ENCODE results near the gene BICDL1.

The BICDL1 gene

DNA sequence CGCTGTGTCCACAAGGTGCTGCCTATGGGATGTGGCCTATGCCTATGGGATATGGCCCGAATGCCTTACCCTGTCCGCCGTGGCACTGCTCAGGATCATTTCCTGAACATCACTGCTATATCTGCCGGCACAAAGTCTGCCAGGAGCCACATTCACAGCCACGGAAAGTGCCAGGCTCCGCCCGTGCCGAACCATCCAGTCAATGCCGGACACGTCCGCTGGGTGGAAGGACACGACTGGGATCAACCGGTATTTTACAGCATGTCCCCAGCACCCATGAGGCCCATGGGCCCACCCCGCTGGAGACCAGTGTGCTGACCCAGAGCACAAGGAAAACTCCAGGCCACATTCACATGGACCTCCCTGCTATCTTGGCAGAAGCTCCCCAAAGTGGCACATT, 142.1 kb downstream of the BICDL1 start:
- Histone ChIP-seq H3K4me3 (no peak overlapping the region), H3K36me3 (replicated peaks) (peaks cover 94% of the 10 kb centered on the region), H3K9me3 (no peaks in the 10 kb centered on the region), H3K27me3 (ENCODE audit: low read depth) (no peaks in the 10 kb centered on the region), H3K4me1 (no peaks in the 10 kb centered on the region)
- in situ Hi-C loops (cut with MboI; ENCODE audit: low sequenced_read_pairs): no loop called here
- no peak for DNase-seq (ENCODE audit: low spot score in 2 of 2)

DNA sequence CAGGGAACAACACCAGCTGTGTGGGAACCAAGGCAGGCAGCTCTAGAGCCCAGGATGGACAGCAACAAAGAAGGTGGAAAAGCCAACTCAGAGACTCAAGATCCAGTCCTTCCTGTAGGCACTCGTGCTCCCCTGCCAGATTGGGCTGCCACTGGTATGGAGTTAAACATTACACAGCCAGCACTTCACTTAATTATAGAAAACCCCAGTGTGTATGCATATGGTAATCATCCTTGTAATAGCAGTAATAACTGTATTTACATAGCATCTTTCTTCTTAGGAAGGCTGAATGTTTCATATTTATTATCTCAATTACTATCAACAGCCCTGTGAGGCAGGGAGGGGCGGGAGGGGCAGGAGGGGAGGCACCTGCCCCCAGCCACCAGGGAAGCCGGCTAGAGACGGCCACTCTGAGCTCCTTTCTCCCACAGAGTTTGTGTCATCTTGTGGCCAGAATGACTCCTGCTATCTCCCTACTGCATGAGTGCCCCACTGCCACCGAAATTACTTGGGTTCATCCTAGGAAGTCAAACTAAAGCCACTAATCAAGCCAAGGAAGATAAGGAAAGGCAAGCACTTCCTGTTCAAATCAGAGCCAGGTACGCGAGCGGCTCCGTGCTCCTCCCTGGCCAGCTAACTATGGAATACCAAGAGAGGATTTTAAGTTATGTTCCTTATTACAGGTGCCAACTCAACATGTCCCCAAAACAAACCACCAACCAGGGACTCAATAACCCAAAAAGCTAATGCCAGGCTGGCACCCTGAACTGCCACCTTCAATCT, 143.2 kb downstream of the BICDL1 start:
- Histone ChIP-seq H3K4me1 (no peaks in the 10 kb centered on the region), H3K27me3 (ENCODE audit: low read depth) (no peaks in the 10 kb centered on the region), H3K4me3 (no peak overlapping the region), H3K9me3 (no peaks in the 10 kb centered on the region), H3K36me3 (replicated peaks) (peaks cover 99% of the 10 kb centered on the region)
- DNase-seq (ENCODE audit: low spot score in 2 of 2): no peak
- in situ Hi-C loops (cut with MboI; ENCODE audit: low sequenced_read_pairs): no loop called here

DNA sequence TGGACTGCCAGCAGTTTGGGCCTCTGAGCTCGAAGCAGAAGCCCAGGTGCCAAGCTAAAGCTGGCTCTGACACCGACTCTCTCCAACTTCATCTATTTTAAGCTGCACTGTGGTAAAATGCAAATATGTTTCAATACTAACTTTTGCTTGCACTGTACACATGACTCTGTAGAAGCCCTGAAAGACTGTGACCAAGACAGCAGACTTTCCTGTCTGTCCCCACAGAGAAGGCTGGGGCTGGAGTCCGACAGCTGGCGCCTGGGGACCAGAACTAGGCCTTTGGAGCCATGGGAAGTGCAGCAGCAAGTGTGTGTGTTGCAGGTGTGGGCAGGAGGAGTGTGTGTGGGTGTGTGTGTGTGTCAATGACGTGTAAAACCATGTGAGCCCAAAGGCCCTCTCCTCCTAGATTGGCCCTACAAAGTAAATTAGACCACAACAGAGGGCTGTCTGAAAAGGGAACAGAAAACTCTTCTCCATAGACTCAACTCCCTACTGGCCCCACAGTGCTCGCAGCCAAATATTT, 143.9 kb downstream of the BICDL1 start:
- Histone ChIP-seq H3K4me3 (no peak overlapping the region), H3K9me3 (no peaks in the 10 kb centered on the region), H3K36me3 (replicated peaks) (peaks cover 99% of the 10 kb centered on the region), H3K4me1 (no peaks in the 10 kb centered on the region), H3K27me3 (ENCODE audit: low read depth) (no peaks in the 10 kb centered on the region)
- no peak for DNase-seq (ENCODE audit: low spot score in 2 of 2)
- in situ Hi-C loops (cut with MboI; ENCODE audit: low sequenced_read_pairs): no loop called here

DNA sequence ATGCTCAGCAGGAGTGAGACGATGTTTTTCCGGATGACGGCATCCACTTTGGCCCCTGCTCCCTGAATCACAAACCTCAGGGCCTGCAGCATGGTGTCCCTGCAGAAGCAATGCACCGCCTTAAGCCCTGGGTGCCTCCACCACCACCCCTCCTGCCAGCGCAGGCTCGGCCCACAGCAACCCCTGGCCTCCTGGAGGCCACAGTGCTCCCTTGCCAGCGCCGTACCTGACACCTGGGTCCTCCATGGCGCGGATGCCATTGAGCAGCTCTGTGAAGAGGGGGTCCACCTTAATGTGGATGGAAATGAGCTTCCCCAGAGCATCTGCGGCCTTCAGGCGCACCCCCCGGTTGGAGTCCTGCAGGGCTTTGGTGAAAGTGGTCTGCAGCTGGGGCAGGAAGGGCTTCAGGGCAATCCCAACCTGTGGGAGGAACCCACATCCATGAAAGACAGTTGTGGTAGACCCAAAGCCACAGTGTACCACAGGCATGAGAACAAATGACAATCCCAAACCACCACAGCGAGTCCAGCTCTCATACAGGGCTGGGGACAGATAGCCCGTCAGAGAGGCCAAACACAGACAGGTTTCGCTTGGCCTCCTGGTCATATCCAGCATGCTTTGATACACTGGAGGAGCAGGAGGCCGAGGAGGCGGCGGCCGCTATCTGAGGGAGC, 145.4 kb downstream of the BICDL1 start:
- Histone ChIP-seq H3K4me3 (no peak overlapping the region), H3K36me3 (replicated peaks) (peaks cover 99% of the 10 kb centered on the region), H3K9me3 (no peaks in the 10 kb centered on the region), H3K4me1 (no peaks in the 10 kb centered on the region), H3K27me3 (ENCODE audit: low read depth) (no peaks in the 10 kb centered on the region)
- in situ Hi-C loops (cut with MboI; ENCODE audit: low sequenced_read_pairs): no loop called here
- DNase-seq (ENCODE audit: low spot score in 2 of 2): no peak

DNA sequence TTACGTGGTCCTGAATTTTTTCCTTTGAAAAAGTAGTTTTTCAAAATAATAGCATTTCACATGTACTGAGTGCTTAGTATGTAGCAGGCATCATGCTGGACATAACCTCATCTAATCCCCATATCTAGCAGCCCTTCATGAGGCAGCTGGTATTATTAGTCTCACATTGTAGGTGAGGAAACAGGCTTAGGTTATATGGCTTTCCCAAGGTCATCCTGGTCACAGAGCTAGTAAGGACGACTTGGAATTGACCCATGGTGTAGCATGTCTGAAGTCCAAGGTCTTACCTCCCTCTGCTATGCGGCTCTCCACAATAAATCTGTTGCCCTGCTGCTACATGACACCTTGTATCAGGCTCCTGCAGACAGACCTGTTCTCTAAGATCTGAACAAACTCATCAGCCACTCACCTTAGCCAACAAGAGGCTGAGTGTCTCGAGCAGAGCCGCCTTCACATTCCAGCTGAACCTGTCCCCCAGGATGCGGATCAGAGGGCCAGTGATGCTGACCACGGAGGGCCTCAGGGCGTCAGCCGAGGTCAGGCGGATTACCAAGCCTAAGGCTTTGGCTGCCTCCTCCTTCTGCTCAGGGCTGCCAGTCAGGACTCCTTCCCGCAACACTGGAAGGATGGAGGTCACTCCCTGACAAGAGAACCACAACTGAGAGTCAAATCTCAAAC, 147.2 kb downstream of the BICDL1 start:
- Histone ChIP-seq H3K9me3 (no peaks in the 10 kb centered on the region), H3K27me3 (ENCODE audit: low read depth) (no peaks in the 10 kb centered on the region), H3K36me3 (replicated peaks) (peaks cover 93% of the 10 kb centered on the region), H3K4me3 (no peak overlapping the region), H3K4me1 (no peaks in the 10 kb centered on the region)
- DNase-seq (ENCODE audit: low spot score in 2 of 2): no peak
- in situ Hi-C loops (cut with MboI; ENCODE audit: low sequenced_read_pairs): loop anchor here (5.0 kb wide), 1 partner anchor 36 kb away; no protein-coding TSS in a partner anchor

- no peaks in the 10 kb centered on the region for H3K27me3 ChIP-seq (ENCODE audit: low read depth)
- no peaks in the 10 kb centered on the region for H3K4me1 ChIP-seq
- H3K36me3 ChIP-seq (replicated peaks): peaks cover 93% of the 10 kb centered on the region
- H3K9me3 ChIP-seq: no peaks in the 10 kb centered on the region
- in situ Hi-C loops (cut with MboI; ENCODE audit: low sequenced_read_pairs): loop anchor here (5.0 kb wide), 1 partner anchor 34 kb away; no protein-coding TSS in a partner anchor
- no peak for DNase-seq (ENCODE audit: low spot score in 2 of 2)
- H3K4me3 ChIP-seq: no peak overlapping the region
Measured at GRCh38 chr12:120137833-120138232, 148.8 kb downstream of the BICDL1 start.

DNA sequence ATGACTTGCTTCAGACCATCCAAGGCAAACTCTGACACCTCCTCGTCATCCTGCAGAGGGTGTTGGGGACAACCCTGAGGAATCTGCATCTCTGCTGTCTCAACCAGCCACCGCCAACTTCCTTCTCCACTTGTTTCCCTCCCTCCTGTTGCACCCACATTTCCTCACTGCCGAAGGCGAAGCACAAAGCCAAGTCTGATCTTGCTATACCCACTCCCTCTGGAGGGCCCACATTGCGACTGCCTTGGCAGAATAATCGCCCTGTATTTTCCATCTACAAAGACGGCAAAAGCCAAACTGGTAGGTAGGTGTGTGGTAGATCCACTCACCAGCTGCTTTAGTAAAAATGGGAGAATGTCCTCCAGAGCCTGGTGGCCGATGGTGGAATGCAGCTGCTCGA, 149.3 kb downstream of the BICDL1 start:
- in situ Hi-C loops (cut with MboI; ENCODE audit: low sequenced_read_pairs): loop anchor here (5.0 kb wide), 1 partner anchor 34 kb away; no protein-coding TSS in a partner anchor
- Histone ChIP-seq H3K4me1 (no peaks in the 10 kb centered on the region), H3K4me3 (no peak overlapping the region), H3K36me3 (replicated peaks) (peaks cover 92% of the 10 kb centered on the region), H3K27me3 (ENCODE audit: low read depth) (no peaks in the 10 kb centered on the region), H3K9me3 (no peaks in the 10 kb centered on the region)
- DNase-seq (ENCODE audit: low spot score in 2 of 2): no peak

GRCh38 chr12:120139958-120140357, 150.9 kb downstream of the BICDL1 start:
- no peaks in the 10 kb centered on the region for H3K4me1 ChIP-seq
- H3K4me3 ChIP-seq: no peak overlapping the region
- H3K36me3 ChIP-seq (replicated peaks): peaks cover 92% of the 10 kb centered on the region
- in situ Hi-C loops (cut with MboI; ENCODE audit: low sequenced_read_pairs): loop anchor here (5.0 kb wide), 1 partner anchor 32 kb away; no protein-coding TSS in a partner anchor
- no peak for DNase-seq (ENCODE audit: low spot score in 2 of 2)
- H3K27me3 ChIP-seq (ENCODE audit: low read depth): no peaks in the 10 kb centered on the region
- H3K9me3 ChIP-seq: no peaks in the 10 kb centered on the region

GRCh38 chr12:120140603-120141002, 151.6 kb downstream of the BICDL1 start:
- in situ Hi-C loops (cut with MboI; ENCODE audit: low sequenced_read_pairs): no loop called here
- Histone ChIP-seq H3K9me3 (no peaks in the 10 kb centered on the region), H3K4me1 (no peaks in the 10 kb centered on the region), H3K36me3 (replicated peaks) (peaks cover 92% of the 10 kb centered on the region), H3K27me3 (ENCODE audit: low read depth) (no peaks in the 10 kb centered on the region), H3K4me3 (no peak overlapping the region)
- DNase-seq (ENCODE audit: low spot score in 2 of 2): no peak

DNA sequence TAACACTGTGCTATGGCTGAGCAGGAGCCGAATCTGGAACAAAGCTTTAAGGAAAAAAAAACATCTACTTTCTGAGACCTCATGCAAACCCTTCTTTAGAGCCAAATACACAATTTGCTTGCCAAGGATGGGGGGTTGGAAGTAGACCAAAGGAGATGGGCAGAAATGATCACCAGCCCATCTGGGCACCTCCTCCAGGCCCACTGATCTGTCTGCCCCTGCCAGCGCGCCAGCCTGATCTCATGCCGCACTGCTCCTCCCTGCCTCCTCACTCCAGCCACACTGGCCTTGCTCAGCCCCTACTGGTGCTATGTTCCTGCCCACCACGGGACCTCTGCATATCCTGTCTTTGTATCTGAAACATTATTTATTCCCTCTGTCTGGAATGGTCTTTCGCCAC, 152.3 kb downstream of the BICDL1 start:
- H3K9me3 ChIP-seq: no peaks in the 10 kb centered on the region

DNA sequence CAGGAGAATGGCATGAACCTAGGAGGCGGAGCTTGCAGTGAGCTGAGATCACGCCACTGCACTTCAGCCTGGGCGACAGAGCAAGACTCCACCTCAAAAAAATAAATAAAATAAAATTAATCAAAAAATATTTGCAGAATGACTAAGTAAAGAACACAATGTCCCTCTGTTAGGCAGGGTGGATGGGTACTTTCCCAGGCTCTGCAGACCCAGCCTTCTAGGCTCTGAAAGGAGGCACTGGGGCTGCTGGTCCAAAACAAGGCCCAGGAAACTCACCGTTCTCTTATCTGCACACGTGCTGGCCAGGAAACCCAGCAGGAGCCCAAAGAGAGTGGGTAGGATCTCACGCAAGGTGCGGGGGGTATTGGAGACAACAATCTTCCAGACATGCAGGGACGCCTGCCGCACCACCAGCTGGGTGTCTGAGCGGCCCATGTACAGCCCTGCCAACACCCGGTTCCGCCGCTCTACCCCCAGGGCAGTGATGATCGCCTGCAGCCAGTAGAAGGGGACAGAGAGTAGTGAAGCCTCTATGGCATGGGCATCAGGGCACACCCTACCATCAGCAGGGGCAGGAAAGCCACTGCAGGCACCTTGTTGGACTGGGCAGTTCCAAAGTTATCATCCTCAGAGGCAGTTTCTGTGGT, 153.3 kb downstream of the BICDL1 start:
- in situ Hi-C loops (cut with MboI; ENCODE audit: low sequenced_read_pairs): no loop called here
- DNase-seq (ENCODE audit: low spot score in 2 of 2): no peak
- H3K9me3 ChIP-seq: no peaks in the 10 kb centered on the region
- no peak overlapping the region for H3K4me3 ChIP-seq
- H3K27me3 ChIP-seq (ENCODE audit: low read depth): no peaks in the 10 kb centered on the region
- H3K4me1 ChIP-seq: no peaks in the 10 kb centered on the region
- peaks cover 89% of the 10 kb centered on the region for H3K36me3 ChIP-seq (replicated peaks)

More for the DNA sequence above, 152.3 kb downstream of the BICDL1 start:
- Histone ChIP-seq H3K36me3 (replicated peaks) (peaks cover 89% of the 10 kb centered on the region), H3K4me3 (no peak overlapping the region), H3K4me1 (no peaks in the 10 kb centered on the region), H3K27me3 (ENCODE audit: low read depth) (no peaks in the 10 kb centered on the region)
- DNase-seq (ENCODE audit: low spot score in 2 of 2): no peak
- in situ Hi-C loops (cut with MboI; ENCODE audit: low sequenced_read_pairs): no loop called here
